Measurements from ENCODE around the gene TM2D3.
"Not testable (repeated sequence)": the region's sequence is repeated elsewhere in the genome, so short reads cannot be mapped to it uniquely, and the experiment has no call there.

Gene TM2D3

DNA sequence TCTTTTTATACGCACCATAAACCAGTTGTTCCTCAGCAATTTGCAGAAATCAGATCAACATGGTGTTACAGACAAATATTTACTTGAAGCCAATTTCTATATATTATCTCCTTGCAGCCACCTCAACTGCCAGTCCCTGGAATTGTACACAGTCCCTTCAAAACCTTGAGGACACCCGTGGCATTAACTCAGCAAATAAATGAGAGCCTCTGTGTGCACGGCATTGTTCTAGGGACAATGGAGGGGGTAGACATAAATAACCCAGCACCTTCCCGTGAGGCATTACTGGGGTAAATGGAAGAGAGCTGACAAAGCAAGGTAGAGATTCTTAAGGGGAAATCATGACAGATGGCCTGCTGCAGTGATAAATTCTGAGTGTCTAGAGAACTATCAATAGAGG lies 12.5 kb downstream of the TM2D3 start:
- TF ChIP-seq, protein P1, sequence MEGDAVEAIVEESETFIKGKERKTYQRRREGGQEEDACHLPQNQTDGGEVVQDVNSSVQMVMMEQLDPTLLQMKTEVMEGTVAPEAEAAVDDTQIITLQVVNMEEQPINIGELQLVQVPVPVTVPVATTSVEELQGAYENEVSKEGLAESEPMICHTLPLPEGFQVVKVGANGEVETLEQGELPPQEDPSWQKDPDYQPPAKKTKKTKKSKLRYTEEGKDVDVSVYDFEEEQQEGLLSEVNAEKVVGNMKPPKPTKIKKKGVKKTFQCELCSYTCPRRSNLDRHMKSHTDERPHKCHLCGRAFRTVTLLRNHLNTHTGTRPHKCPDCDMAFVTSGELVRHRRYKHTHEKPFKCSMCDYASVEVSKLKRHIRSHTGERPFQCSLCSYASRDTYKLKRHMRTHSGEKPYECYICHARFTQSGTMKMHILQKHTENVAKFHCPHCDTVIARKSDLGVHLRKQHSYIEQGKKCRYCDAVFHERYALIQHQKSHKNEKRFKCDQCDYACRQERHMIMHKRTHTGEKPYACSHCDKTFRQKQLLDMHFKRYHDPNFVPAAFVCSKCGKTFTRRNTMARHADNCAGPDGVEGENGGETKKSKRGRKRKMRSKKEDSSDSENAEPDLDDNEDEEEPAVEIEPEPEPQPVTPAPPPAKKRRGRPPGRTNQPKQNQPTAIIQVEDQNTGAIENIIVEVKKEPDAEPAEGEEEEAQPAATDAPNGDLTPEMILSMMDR (IDR thresholded peaks at IDR 0.05; ENCODE audit: borderline replicate concordance, insufficient read depth, low read depth, low read length) = no peak

DNA sequence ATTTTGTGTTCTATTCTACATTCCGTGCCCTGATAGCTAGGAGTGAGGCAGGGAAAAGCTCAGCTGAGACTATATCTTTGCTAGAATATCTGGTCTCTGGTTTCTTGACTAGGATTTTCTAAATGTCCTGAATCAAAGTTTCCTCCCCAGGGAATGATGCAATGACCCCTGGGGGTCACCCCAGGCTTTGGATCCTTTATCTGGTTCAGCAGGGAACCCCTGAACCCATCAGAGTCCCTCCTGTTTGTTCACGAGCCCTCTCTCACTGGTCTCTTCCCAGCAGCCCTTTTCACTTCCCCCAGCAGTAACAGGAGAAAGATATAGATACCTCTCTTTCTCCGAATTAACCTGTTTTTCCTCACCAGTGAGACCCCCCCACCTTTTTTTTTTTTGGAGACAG lies 14.3 kb downstream of the TM2D3 start:
- TF ChIP-seq, protein P1 (IDR thresholded peaks at IDR 0.05; ENCODE audit: borderline replicate concordance, insufficient read depth, low read depth, low read length) = no peak
- H3K4me3 ChIP-seq (ENCODE audit: low read depth, low read length) = no peak overlapping the region

More for the DNA sequence above, 12.5 kb downstream of the TM2D3 start:
- H3K4me3 ChIP-seq (ENCODE audit: low read depth, low read length) = no peak overlapping the region

DNA sequence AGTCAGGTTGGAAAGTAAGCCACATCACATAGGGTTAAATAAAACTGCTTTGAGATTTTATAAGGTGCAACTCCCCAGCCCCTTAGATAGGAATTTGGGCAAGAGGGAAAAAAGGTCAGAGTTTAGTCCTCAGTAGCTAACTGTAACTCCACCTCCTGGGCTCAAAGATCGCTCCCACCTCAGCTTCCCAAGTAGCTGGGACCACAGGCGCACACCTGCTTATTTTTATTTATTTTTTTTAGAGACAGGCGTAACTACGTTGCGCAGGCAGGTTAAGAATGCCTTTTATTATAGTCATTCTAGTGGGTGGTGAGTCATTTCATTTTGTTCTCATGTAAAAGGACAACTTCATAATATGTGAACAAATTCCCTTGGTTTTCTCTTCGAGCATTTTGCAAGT lies 14.7 kb downstream of the TM2D3 start:
- TF ChIP-seq, protein P1 (IDR thresholded peaks at IDR 0.05; ENCODE audit: borderline replicate concordance, insufficient read depth, low read depth, low read length) = no peak
- no peak overlapping the region for H3K4me3 ChIP-seq (ENCODE audit: low read depth, low read length)

DNA sequence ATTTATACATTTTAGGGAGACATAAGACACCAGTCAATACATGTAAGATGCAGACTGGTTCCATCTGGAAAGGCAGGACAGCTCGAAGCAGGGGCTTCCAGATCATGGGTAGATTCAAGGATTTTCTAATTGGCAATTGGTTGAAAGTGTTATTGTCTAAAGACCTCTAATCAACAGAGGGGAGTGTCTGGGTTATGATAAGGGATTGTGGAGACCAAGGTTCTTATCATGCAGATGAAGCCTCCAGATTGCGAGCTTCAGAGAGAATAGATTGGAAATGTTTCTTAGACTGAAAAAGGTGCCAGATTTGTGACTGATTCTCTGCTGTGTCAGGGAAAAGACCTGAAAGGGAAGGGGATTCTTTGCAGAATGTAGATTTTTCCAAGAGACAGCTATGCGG lies 15.1 kb downstream of the TM2D3 start:
- no peak overlapping the region for H3K4me3 ChIP-seq (ENCODE audit: low read depth, low read length)
- TF ChIP-seq, protein P1 (IDR thresholded peaks at IDR 0.05; ENCODE audit: borderline replicate concordance, insufficient read depth, low read depth, low read length) = no peak

GRCh38 chr15:101635944-101636727 lies 16.0 kb downstream of the TM2D3 start:
- no peak overlapping the region for H3K4me3 ChIP-seq (ENCODE audit: low read depth, low read length)
- TF ChIP-seq, protein P1 (IDR thresholded peaks at IDR 0.05; ENCODE audit: borderline replicate concordance, insufficient read depth, low read depth, low read length) = no peak

- H3K4me3 ChIP-seq (ENCODE audit: low read depth, low read length) = no peak overlapping the region
- TF ChIP-seq, protein P1 (IDR thresholded peaks at IDR 0.05; ENCODE audit: borderline replicate concordance, insufficient read depth, low read depth, low read length) = no peak
These were observed 18.8 kb downstream of the TM2D3 start for GRCh38 chr15:101633356-101633755.

- not testable (repeated sequence) for H3K4me3 ChIP-seq (ENCODE audit: low read depth, low read length)
These were observed 25.5 kb downstream of the TM2D3 start for GRCh38 chr15:101626729-101627128.
